GM23338 (cell line): ENCODE data around the gene ALPI. TPM values are rescaled to one million over a fixed set of nuclear protein-coding genes. Genes with fewer than 3 reads are reported as not detected.

ENCODE experiments used
- ATAC-seq: fragments of 200-7000 bp; cut with Tn5 transposase; 3 replicates; pipeline ENCODE4 v1.9.1; 2020
- DNase-seq: peaks from one replicate; pipeline ENCODE4 v3.0.0-alpha.2; 2015; ENCODE audit warnings: low spot score
- H2AFZ ChIP-seq: fragments of 200-600 bp; sonication (generic); 2 replicates; pipeline ENCODE4 v1.8.0; 2016; ENCODE audit warnings: antibody characterized with exemption, mild to moderate bottlenecking, moderate library complexity
- H3F3A ChIP-seq: fragments of 200-600 bp; sonication (generic); replicated peaks from 2 replicates; pipeline ENCODE4 v1.8.0; 2017; ENCODE audit warnings: antibody characterized with exemption, mixed run types, low read depth
- H3K27ac ChIP-seq: fragments of 200-600 bp; sonication (generic); 2 replicates; pipeline ENCODE4 v1.6.1; 2016; ENCODE audit warnings: low read depth
- H3K27me3 ChIP-seq: fragments of 200-600 bp; sonication (generic); 2 replicates; pipeline ENCODE4 v1.8.0; 2016; ENCODE audit warnings: mild to moderate bottlenecking, mixed run types, moderate library complexity; ENCODE audit not compliant: insufficient read depth
- H3K36me3 ChIP-seq: fragments of 200-600 bp; sonication (generic); 2 replicates; pipeline ENCODE4 v1.8.0; 2016; ENCODE audit warnings: mild to moderate bottlenecking; ENCODE audit not compliant: insufficient read depth
- H3K4me1 ChIP-seq: fragments of 200-600 bp; sonication (generic); 2 replicates; pipeline ENCODE4 v1.8.0; 2016; ENCODE audit warnings: mild to moderate bottlenecking, moderate library complexity; ENCODE audit not compliant: insufficient read depth
- H3K4me2 ChIP-seq: fragments of 200-600 bp; sonication (generic); 2 replicates; pipeline ENCODE4 v1.7.1; 2017; ENCODE audit warnings: mixed run types
- H3K4me3 ChIP-seq: fragments of 200-600 bp; sonication (generic); 2 replicates; pipeline ENCODE4 v1.6.1; 2016; ENCODE audit warnings: mixed run types
- H3K79me2 ChIP-seq: fragments of 200-600 bp; sonication (generic); replicated peaks from 2 replicates; pipeline ENCODE4 v1.8.0; 2017; ENCODE audit warnings: mild to moderate bottlenecking; ENCODE audit not compliant: insufficient read depth
- H3K9me2 ChIP-seq: fragments of 200-600 bp; sonication (generic); 2 replicates; pipeline ENCODE4 v1.8.0; 2017; ENCODE audit not compliant: insufficient read depth
- H4K20me1 ChIP-seq: fragments of 200-600 bp; sonication (generic); replicated peaks from 2 replicates; pipeline ENCODE4 v1.8.0; 2017; ENCODE audit warnings: mild to moderate bottlenecking; ENCODE audit not compliant: insufficient read depth
- H3K27ac Mint-ChIP-seq: 2 replicates; pipeline ENCODE4 v1.8.0; 2020; ENCODE audit warnings: inconsistent platforms, mild to moderate bottlenecking, moderate library complexity, mixed read lengths
- H3K27me3 Mint-ChIP-seq: 3 replicates; pipeline ENCODE4 v1.8.0; 2022; ENCODE audit warnings: low read depth, mild to moderate bottlenecking, moderate library complexity, mixed read lengths, inconsistent platforms; ENCODE audit not compliant: insufficient read depth, poor library complexity
- H3K36me3 Mint-ChIP-seq: 3 replicates; pipeline ENCODE4 v1.8.0; 2021; ENCODE audit warnings: low read depth, mild to moderate bottlenecking, inconsistent platforms, moderate library complexity, mixed read lengths
- H3K4me1 Mint-ChIP-seq: 3 replicates; pipeline ENCODE4 v1.8.0; 2020; ENCODE audit warnings: mild to moderate bottlenecking, inconsistent platforms, mixed read lengths
- H3K4me3 Mint-ChIP-seq: 3 replicates; pipeline ENCODE4 v1.8.0; 2021; ENCODE audit warnings: moderate library complexity, mild to moderate bottlenecking, inconsistent platforms, mixed read lengths
- H3K9me3 Mint-ChIP-seq: 3 replicates; pipeline ENCODE4 v1.8.0; 2020; ENCODE audit warnings: moderate library complexity, mild to moderate bottlenecking, inconsistent platforms, mixed read lengths
- CREB1 ChIP-seq: fragments of 250-450 bp; sonication (Bioruptor Pico); IDR thresholded peaks from 2 replicates; pipeline ENCODE4 v1.5.0; 2020; ENCODE audit warnings: low read depth, mild to moderate bottlenecking, moderate library complexity
- CTCF ChIP-seq, 2 experiments: fragments of 200-600 bp in 1 of 2; sonication (generic) in 1 of 2; conservative IDR thresholded peaks; 2 replicates each; pipeline versions ENCODE4 v1.5.1 to v1.6.1; 2016 to 2017; ENCODE audit warnings: antibody characterized with exemption in 2 of 2, low read depth in 2 of 2, mild to moderate bottlenecking in 2 of 2, moderate library complexity in 1 of 2
- ETS1 ChIP-seq: IDR thresholded peaks from 2 replicates; pipeline ENCODE4 v1.6.1; 2016; ENCODE audit warnings: antibody characterized with exemption
- EZH2 ChIP-seq: fragments of 200-600 bp; sonication (generic); IDR thresholded peaks from one replicate; pipeline ENCODE4 v1.8.0; 2017; ENCODE audit warnings: antibody characterized with exemption, mild to moderate bottlenecking, low read depth; ENCODE audit not compliant: unreplicated experiment
- EZH2phosphoT487 ChIP-seq: fragments of 200-600 bp; sonication (generic); IDR thresholded peaks from one replicate; pipeline ENCODE4 v1.8.1; 2018; ENCODE audit warnings: antibody characterized with exemption; ENCODE audit not compliant: unreplicated experiment
- JUNB ChIP-seq: IDR thresholded peaks from one replicate; pipeline ENCODE4 v1.6.1; 2016; ENCODE audit warnings: antibody characterized with exemption; ENCODE audit not compliant: unreplicated experiment
- NANOG ChIP-seq: IDR thresholded peaks from 2 replicates; pipeline ENCODE4 v1.6.1; 2016; ENCODE audit warnings: antibody characterized with exemption, borderline replicate concordance
- POLR2AphosphoS5 ChIP-seq: IDR thresholded peaks from 2 replicates; pipeline ENCODE4 v1.6.1; 2016; ENCODE audit warnings: antibody characterized with exemption, low read depth
- STAT1 ChIP-seq: IDR thresholded peaks from one replicate; pipeline ENCODE4 v1.6.1; 2016; ENCODE audit warnings: antibody characterized with exemption; ENCODE audit not compliant: unreplicated experiment
- ZNF114 ChIP-seq: fragments of 250-450 bp; sonication (Bioruptor Pico); IDR thresholded peaks from 2 replicates; pipeline ENCODE4 v1.5.0; 2020; ENCODE audit warnings: mild to moderate bottlenecking, moderate library complexity
- ZNF331 ChIP-seq: fragments of 250-450 bp; sonication (Bioruptor Pico); IDR thresholded peaks from 2 replicates; pipeline ENCODE4 v1.5.0; 2020; ENCODE audit warnings: low read depth, mild to moderate bottlenecking, moderate library complexity
- polyA plus RNA-seq: library from polyadenylated mRNA; unstranded; fragments of >200 nt; fragmentation: Nextera tagmentation; extraction: Ambion mirVana; gene quantifications from 2 replicates; pipeline ENCODE4 v1.2.1, GENCODE V29; 2016
- total RNA-seq: library from RNA; depleted of rRNA; stranded (reverse); fragments of >200 nt; shearing (Covaris generic); gene quantifications from 2 replicates; pipeline ENCODE4 v1.2.3, GENCODE V29; 2014
- TF ChIP-seq, protein P1 (sequence below): fragments of 250-450 bp; sonication (Bioruptor Pico); IDR thresholded peaks from 2 replicates; pipeline ENCODE4 v1.5.0; 2020; ENCODE audit warnings: mild to moderate bottlenecking, moderate library complexity
- TF ChIP-seq, protein P2 (sequence below): IDR thresholded peaks from one replicate; pipeline ENCODE4 v1.6.1; 2018; ENCODE audit warnings: antibody characterized with exemption; ENCODE audit not compliant: unreplicated experiment

ALPI gene
- total and polyA plus RNA-seq, 2 experiments from 2014 or later = not detected

- Histone ChIP-seq H3K4me3 (no peak overlapping the region), H3K27me3 (no peaks in the 10 kb centered on the region), H3K4me2 (no peak overlapping the region), H3K36me3 (no peaks in the 10 kb centered on the region), H3F3A (no peaks in the 10 kb centered on the region), H3K27ac (no peak overlapping the region), H3K4me1 (no peaks in the 10 kb centered on the region), H2AFZ (no peak overlapping the region), H3K9me2 (no peaks in the 10 kb centered on the region), H3K79me2 (no peaks in the 10 kb centered on the region), H4K20me1 (no peaks in the 10 kb centered on the region)
- ATAC-seq (no peak), DNase-seq (no peak)
- Mint-ChIP-seq H3K4me3 (no peak overlapping the region), H3K36me3 (no peaks in the 10 kb centered on the region), H3K9me3 (no peaks in the 10 kb centered on the region), H3K27ac (no peak overlapping the region), H3K27me3 (peaks cover 6% of the 10 kb centered on the region), H3K4me1 (no peaks in the 10 kb centered on the region)
- no peak for TF ChIP-seq ZNF331 (CRISPR knock-in tag)
- TF ChIP-seq EZH2phosphoT487 = no peak
- TF ChIP-seq, protein P1, sequence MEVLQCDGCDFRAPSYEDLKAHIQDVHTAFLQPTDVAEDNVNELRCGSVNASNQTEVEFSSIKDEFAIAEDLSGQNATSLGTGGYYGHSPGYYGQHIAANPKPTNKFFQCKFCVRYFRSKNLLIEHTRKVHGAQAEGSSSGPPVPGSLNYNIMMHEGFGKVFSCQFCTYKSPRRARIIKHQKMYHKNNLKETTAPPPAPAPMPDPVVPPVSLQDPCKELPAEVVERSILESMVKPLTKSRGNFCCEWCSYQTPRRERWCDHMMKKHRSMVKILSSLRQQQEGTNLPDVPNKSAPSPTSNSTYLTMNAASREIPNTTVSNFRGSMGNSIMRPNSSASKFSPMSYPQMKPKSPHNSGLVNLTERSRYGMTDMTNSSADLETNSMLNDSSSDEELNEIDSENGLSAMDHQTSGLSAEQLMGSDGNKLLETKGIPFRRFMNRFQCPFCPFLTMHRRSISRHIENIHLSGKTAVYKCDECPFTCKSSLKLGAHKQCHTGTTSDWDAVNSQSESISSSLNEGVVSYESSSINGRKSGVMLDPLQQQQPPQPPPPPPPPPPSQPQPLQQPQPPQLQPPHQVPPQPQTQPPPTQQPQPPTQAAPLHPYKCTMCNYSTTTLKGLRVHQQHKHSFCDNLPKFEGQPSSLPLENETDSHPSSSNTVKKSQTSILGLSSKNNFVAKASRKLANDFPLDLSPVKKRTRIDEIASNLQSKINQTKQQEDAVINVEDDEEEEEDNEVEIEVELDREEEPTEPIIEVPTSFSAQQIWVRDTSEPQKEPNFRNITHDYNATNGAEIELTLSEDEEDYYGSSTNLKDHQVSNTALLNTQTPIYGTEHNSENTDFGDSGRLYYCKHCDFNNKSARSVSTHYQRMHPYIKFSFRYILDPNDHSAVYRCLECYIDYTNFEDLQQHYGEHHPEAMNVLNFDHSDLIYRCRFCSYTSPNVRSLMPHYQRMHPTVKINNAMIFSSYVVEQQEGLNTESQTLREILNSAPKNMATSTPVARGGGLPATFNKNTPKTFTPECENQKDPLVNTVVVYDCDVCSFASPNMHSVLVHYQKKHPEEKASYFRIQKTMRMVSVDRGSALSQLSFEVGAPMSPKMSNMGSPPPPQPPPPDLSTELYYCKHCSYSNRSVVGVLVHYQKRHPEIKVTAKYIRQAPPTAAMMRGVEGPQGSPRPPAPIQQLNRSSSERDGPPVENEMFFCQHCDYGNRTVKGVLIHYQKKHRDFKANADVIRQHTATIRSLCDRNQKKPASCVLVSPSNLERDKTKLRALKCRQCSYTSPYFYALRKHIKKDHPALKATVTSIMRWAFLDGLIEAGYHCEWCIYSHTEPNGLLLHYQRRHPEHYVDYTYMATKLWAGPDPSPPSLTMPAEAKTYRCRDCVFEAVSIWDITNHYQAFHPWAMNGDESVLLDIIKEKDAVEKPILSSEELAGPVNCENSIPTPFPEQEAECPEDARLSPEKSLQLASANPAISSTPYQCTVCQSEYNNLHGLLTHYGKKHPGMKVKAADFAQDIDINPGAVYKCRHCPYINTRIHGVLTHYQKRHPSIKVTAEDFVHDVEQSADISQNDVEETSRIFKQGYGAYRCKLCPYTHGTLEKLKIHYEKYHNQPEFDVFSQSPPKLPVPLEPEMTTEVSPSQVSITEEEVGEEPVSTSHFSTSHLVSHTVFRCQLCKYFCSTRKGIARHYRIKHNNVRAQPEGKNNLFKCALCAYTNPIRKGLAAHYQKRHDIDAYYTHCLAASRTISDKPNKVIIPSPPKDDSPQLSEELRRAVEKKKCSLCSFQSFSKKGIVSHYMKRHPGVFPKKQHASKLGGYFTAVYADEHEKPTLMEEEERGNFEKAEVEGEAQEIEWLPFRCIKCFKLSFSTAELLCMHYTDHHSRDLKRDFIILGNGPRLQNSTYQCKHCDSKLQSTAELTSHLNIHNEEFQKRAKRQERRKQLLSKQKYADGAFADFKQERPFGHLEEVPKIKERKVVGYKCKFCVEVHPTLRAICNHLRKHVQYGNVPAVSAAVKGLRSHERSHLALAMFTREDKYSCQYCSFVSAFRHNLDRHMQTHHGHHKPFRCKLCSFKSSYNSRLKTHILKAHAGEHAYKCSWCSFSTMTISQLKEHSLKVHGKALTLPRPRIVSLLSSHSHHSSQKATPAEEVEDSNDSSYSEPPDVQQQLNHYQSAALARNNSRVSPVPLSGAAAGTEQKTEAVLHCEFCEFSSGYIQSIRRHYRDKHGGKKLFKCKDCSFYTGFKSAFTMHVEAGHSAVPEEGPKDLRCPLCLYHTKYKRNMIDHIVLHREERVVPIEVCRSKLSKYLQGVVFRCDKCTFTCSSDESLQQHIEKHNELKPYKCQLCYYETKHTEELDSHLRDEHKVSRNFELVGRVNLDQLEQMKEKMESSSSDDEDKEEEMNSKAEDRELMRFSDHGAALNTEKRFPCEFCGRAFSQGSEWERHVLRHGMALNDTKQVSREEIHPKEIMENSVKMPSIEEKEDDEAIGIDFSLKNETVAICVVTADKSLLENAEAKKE (CRISPR knock-in tag) = no peak
- no peak for TF ChIP-seq POLR2AphosphoS5
- no peak for TF ChIP-seq CTCF (conservative IDR thresholded peaks at IDR 0.05; ENCODE audit: low read depth in 2 of 2)
- TF ChIP-seq, protein P2, sequence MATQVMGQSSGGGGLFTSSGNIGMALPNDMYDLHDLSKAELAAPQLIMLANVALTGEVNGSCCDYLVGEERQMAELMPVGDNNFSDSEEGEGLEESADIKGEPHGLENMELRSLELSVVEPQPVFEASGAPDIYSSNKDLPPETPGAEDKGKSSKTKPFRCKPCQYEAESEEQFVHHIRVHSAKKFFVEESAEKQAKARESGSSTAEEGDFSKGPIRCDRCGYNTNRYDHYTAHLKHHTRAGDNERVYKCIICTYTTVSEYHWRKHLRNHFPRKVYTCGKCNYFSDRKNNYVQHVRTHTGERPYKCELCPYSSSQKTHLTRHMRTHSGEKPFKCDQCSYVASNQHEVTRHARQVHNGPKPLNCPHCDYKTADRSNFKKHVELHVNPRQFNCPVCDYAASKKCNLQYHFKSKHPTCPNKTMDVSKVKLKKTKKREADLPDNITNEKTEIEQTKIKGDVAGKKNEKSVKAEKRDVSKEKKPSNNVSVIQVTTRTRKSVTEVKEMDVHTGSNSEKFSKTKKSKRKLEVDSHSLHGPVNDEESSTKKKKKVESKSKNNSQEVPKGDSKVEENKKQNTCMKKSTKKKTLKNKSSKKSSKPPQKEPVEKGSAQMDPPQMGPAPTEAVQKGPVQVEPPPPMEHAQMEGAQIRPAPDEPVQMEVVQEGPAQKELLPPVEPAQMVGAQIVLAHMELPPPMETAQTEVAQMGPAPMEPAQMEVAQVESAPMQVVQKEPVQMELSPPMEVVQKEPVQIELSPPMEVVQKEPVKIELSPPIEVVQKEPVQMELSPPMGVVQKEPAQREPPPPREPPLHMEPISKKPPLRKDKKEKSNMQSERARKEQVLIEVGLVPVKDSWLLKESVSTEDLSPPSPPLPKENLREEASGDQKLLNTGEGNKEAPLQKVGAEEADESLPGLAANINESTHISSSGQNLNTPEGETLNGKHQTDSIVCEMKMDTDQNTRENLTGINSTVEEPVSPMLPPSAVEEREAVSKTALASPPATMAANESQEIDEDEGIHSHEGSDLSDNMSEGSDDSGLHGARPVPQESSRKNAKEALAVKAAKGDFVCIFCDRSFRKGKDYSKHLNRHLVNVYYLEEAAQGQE = no peak
- no peak for TF ChIP-seq ETS1
- no peak for TF ChIP-seq CREB1
- TF ChIP-seq ZNF114 (CRISPR knock-in tag) = no peak
- no peak for TF ChIP-seq EZH2
- no peak for TF ChIP-seq STAT1
- TF ChIP-seq NANOG = no peak
- TF ChIP-seq JUNB = no peak
Measured at GRCh38 chr2:232457121-232458011, 1.4 kb downstream of the ALPI start.
